ENCODE measurements around the gene PCGF5.

Gene PCGF5

GRCh38 chr10:91194497-91195179, 25.8 kb upstream of the PCGF5 start:
- no peaks in the 10 kb centered on the region for H3K9me3 ChIP-seq (ENCODE audit: control insufficient read depth, low read length)
- no peak overlapping the region for H3K27ac ChIP-seq (ENCODE audit: insufficient read depth, low read depth, low read length, poor library complexity, severe bottlenecking)
- no peaks in the 10 kb centered on the region for H3K36me3 ChIP-seq (ENCODE audit: control insufficient read depth, insufficient read depth, low read length)
- no peak overlapping the region for H3K4me3 ChIP-seq (ENCODE audit: insufficient read depth, low read depth, low read length)
- H3K27me3 ChIP-seq (ENCODE audit: control insufficient read depth, insufficient read depth, low read length, poor library complexity, severe bottlenecking) = no peaks in the 10 kb centered on the region
- no peaks in the 10 kb centered on the region for H3K4me1 ChIP-seq (ENCODE audit: control insufficient read depth, insufficient read depth, low read length)
- 92 to 95% methylated on average over 2 of the region's 2 CpGs for WGBS, 2 experiments

DNA sequence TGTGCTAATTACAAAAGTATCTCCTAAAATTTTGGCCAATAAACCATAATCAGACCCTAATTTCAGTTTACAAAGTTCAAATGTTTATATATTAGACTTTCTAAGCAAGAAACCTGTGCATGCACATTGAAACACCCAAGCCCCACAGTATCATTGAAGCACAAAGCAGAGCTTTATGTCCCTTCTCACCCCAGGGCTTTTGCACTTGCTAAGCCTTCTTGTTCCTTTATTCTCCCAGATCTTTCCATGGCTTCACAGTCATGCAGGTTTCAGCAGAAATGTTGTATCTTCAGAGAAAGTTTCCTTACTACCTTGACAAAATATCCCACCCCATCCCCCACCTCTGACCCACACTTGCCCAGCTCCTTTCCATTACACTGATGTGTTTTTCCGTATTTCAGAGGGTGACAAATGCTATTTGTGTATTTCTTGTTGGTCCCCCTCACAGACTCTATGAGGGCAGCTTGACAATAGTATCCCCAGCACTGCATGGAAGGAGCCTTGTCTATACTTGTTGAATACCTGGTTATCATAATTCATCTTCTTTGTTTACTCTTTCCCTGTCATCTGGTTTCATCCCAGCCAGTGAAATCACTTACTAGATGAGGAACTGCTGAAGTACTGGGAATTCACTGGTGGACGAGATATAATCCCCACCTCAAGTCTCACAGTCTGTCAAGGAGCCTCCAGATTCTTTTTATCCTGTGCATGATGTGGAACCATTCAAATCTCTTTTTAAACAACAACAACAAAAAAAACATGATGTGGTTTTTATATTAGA, 24.0 kb upstream of the PCGF5 start:
- Histone ChIP-seq H3K4me3 (ENCODE audit: insufficient read depth, low read depth, low read length) (no peak overlapping the region), H3K27me3 (ENCODE audit: control insufficient read depth, insufficient read depth, low read length, poor library complexity, severe bottlenecking) (no peaks in the 10 kb centered on the region), H3K27ac (ENCODE audit: insufficient read depth, low read depth, low read length, poor library complexity, severe bottlenecking) (no peak overlapping the region), H3K4me1 (ENCODE audit: control insufficient read depth, insufficient read depth, low read length) (no peaks in the 10 kb centered on the region), H3K36me3 (ENCODE audit: control insufficient read depth, insufficient read depth, low read length) (no peaks in the 10 kb centered on the region), H3K9me3 (ENCODE audit: control insufficient read depth, low read length) (no peaks in the 10 kb centered on the region)
- 96% methylated on average over 2 of the region's 2 CpGs for WGBS, 2 experiments

GRCh38 chr10:91197127-91197526, 23.3 kb upstream of the PCGF5 start:
- 81 to 85% methylated on average over 12 of the region's 12 CpGs for WGBS, 2 experiments

DNA sequence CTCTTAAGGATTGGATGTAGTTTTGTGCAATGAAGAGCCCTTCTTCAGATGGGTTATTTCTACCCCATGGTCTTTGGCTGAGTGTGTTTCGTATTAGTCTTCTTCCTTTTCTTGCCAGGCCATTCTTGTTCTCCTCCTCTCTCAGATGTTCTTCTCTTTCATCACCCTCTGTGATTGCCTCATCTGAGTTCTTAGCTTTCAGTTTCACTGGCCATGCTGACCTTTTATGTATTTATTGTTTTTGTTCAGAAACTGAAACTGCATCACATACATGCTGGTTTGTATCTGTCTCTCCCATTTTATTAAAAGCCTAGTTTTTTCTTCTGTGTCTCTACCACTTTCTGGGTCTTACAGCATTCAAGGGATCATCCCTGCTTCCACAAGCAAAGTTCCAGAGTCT, 21.7 kb upstream of the PCGF5 start:
- Histone ChIP-seq H3K36me3 (ENCODE audit: control insufficient read depth, insufficient read depth, low read length) (no peaks in the 10 kb centered on the region), H3K27ac (ENCODE audit: insufficient read depth, low read depth, low read length, poor library complexity, severe bottlenecking) (no peak overlapping the region), H3K9me3 (ENCODE audit: control insufficient read depth, low read length) (no peaks in the 10 kb centered on the region), H3K4me1 (ENCODE audit: control insufficient read depth, insufficient read depth, low read length) (no peaks in the 10 kb centered on the region), H3K4me3 (ENCODE audit: insufficient read depth, low read depth, low read length) (no peak overlapping the region), H3K27me3 (ENCODE audit: control insufficient read depth, insufficient read depth, low read length, poor library complexity, severe bottlenecking) (no peaks in the 10 kb centered on the region)
- WGBS, 2 experiments = 90 to 97% methylated on average over 1 of the region's 1 CpG

More at GRCh38 chr10:91197127-91197526, 23.3 kb upstream of the PCGF5 start:
- no peaks in the 10 kb centered on the region for H3K36me3 ChIP-seq (ENCODE audit: control insufficient read depth, insufficient read depth, low read length)
- H3K9me3 ChIP-seq (ENCODE audit: control insufficient read depth, low read length) = no peaks in the 10 kb centered on the region
- H3K27ac ChIP-seq (ENCODE audit: insufficient read depth, low read depth, low read length, poor library complexity, severe bottlenecking) = no peak overlapping the region
- H3K4me3 ChIP-seq (ENCODE audit: insufficient read depth, low read depth, low read length) = no peak overlapping the region
- no peaks in the 10 kb centered on the region for H3K4me1 ChIP-seq (ENCODE audit: control insufficient read depth, insufficient read depth, low read length)
- no peaks in the 10 kb centered on the region for H3K27me3 ChIP-seq (ENCODE audit: control insufficient read depth, insufficient read depth, low read length, poor library complexity, severe bottlenecking)

GRCh38 chr10:91200314-91201212, 19.9 kb upstream of the PCGF5 start:
- Histone ChIP-seq H3K27me3 (ENCODE audit: control insufficient read depth, insufficient read depth, low read length, poor library complexity, severe bottlenecking) (no peaks in the 10 kb centered on the region), H3K4me1 (ENCODE audit: control insufficient read depth, insufficient read depth, low read length) (peaks cover 4% of the 10 kb centered on the region), H3K36me3 (ENCODE audit: control insufficient read depth, insufficient read depth, low read length) (no peaks in the 10 kb centered on the region), H3K4me3 (ENCODE audit: insufficient read depth, low read depth, low read length) (no peak overlapping the region), H3K9me3 (ENCODE audit: control insufficient read depth, low read length) (no peaks in the 10 kb centered on the region), H3K27ac (ENCODE audit: insufficient read depth, low read depth, low read length, poor library complexity, severe bottlenecking) (no peak overlapping the region)
- 72 to 91% methylated on average over 4 to 5 of the region's 5 CpGs for WGBS, 2 experiments

GRCh38 chr10:91201213-91201996, 19.1 kb upstream of the PCGF5 start:
- no peaks in the 10 kb centered on the region for H3K9me3 ChIP-seq (ENCODE audit: control insufficient read depth, low read length)
- H3K27ac ChIP-seq (ENCODE audit: insufficient read depth, low read depth, low read length, poor library complexity, severe bottlenecking) = no peak overlapping the region
- no peaks in the 10 kb centered on the region for H3K36me3 ChIP-seq (ENCODE audit: control insufficient read depth, insufficient read depth, low read length)
- peaks cover 4% of the 10 kb centered on the region for H3K4me1 ChIP-seq (ENCODE audit: control insufficient read depth, insufficient read depth, low read length)
- no peaks in the 10 kb centered on the region for H3K27me3 ChIP-seq (ENCODE audit: control insufficient read depth, insufficient read depth, low read length, poor library complexity, severe bottlenecking)
- no peak overlapping the region for H3K4me3 ChIP-seq (ENCODE audit: insufficient read depth, low read depth, low read length)
- WGBS, 2 experiments = 93 to 98% methylated on average over 2 of the region's 3 CpGs

DNA sequence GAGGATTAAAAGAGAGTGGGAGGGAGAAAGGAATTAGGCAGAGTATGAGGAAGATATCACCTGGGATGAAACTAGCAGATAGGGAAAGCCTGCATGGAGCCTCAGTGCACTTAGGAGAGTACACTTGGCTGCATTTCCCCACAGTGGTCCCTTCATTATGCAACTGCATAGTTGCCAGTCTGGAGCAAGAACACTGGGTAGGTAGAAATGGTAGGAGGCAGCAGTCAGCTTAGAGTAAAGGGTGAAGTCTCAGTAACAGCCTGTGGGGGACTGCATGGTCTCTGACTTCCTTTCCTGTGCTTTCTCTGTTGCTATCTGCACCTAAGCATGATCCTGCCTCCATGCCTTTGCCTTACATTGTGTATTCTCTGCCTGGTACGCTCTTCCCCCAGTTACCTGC, 14.0 kb upstream of the PCGF5 start:
- Histone ChIP-seq H3K9me3 (ENCODE audit: control insufficient read depth, low read length) (no peaks in the 10 kb centered on the region), H3K27me3 (ENCODE audit: control insufficient read depth, insufficient read depth, low read length, poor library complexity, severe bottlenecking) (no peaks in the 10 kb centered on the region), H3K27ac (ENCODE audit: insufficient read depth, low read depth, low read length, poor library complexity, severe bottlenecking) (no peak overlapping the region), H3K4me3 (ENCODE audit: insufficient read depth, low read depth, low read length) (no peak overlapping the region), H3K36me3 (ENCODE audit: control insufficient read depth, insufficient read depth, low read length) (no peaks in the 10 kb centered on the region), H3K4me1 (ENCODE audit: control insufficient read depth, insufficient read depth, low read length) (peaks cover 4% of the 10 kb centered on the region)
- 0% methylated on average over 1 of the region's 1 CpG for WGBS, 2 experiments

DNA sequence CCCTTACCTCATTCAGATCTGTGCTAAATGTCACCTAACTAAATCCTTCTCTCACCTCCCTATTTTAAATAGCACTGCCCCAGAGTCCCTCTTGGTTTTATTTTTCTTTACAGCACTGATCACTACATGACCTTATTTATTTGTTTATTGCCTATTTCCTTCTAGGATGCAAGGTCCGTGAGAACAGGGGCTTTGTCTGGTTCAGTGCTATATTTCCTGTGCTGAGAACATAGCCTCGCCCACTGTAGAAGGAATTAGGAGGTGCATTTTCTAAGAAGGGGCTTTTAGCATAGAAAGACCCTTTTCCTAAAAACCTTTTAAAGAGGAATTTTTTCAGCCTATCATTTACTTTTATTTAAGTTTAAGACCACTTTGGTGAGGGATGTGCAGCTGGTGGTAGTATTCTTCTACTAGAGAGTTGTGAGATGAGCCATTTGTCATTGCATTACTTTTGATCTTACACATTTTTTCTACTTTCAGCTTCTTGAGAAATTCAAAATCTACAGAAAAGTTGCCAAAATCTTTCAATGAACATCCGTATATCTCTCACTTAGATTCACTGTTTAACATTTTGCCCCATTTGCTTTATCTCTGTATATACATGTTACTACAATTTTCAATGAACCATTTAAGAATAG, 13.5 kb upstream of the PCGF5 start:
- H3K4me1 ChIP-seq (ENCODE audit: control insufficient read depth, insufficient read depth, low read length) = peaks cover 4% of the 10 kb centered on the region
- H3K36me3 ChIP-seq (ENCODE audit: control insufficient read depth, insufficient read depth, low read length) = no peaks in the 10 kb centered on the region
- H3K4me3 ChIP-seq (ENCODE audit: insufficient read depth, low read depth, low read length) = no peak overlapping the region
- WGBS, 2 experiments = 83 to 90% methylated on average over 3 of the region's 3 CpGs
- no peaks in the 10 kb centered on the region for H3K27me3 ChIP-seq (ENCODE audit: control insufficient read depth, insufficient read depth, low read length, poor library complexity, severe bottlenecking)
- H3K27ac ChIP-seq (ENCODE audit: insufficient read depth, low read depth, low read length, poor library complexity, severe bottlenecking) = no peak overlapping the region
- H3K9me3 ChIP-seq (ENCODE audit: control insufficient read depth, low read length) = no peaks in the 10 kb centered on the region

- Histone ChIP-seq H3K4me3 (ENCODE audit: insufficient read depth, low read depth, low read length) (no peak overlapping the region), H3K9me3 (ENCODE audit: control insufficient read depth, low read length) (no peaks in the 10 kb centered on the region)
Measured at GRCh38 chr10:91208642-91209041, 11.8 kb upstream of the PCGF5 start.

More at GRCh38 chr10:91208642-91209041, 11.8 kb upstream of the PCGF5 start:
- Histone ChIP-seq H3K27ac (ENCODE audit: insufficient read depth, low read depth, low read length, poor library complexity, severe bottlenecking) (no peak overlapping the region), H3K36me3 (ENCODE audit: control insufficient read depth, insufficient read depth, low read length) (no peaks in the 10 kb centered on the region), H3K27me3 (ENCODE audit: control insufficient read depth, insufficient read depth, low read length, poor library complexity, severe bottlenecking) (no peaks in the 10 kb centered on the region), H3K4me1 (ENCODE audit: control insufficient read depth, insufficient read depth, low read length) (peaks cover 4% of the 10 kb centered on the region)

All from ectodermal cell (in vitro differentiated cells).